GM23338 (cell line): ENCODE results near the gene RIC1. TPM values are rescaled to one million over a fixed set of nuclear protein-coding genes. Genes with fewer than 3 reads are reported as not detected.
A peak's percentile ranks its signal among the peaks of the same experiment; 100 is the strongest.

ENCODE experiments used
- ATAC-seq: fragments of 200-7000 bp; cut with Tn5 transposase; 3 replicates; pipeline ENCODE4 v1.9.1; 2020
- DNase-seq: peaks from one replicate; pipeline ENCODE4 v3.0.0-alpha.2; 2015; ENCODE audit warnings: low spot score
- H2AFZ ChIP-seq: fragments of 200-600 bp; sonication (generic); 2 replicates; pipeline ENCODE4 v1.8.0; 2016; ENCODE audit warnings: antibody characterized with exemption, mild to moderate bottlenecking, moderate library complexity
- H3F3A ChIP-seq: fragments of 200-600 bp; sonication (generic); replicated peaks from 2 replicates; pipeline ENCODE4 v1.8.0; 2017; ENCODE audit warnings: antibody characterized with exemption, mixed run types, low read depth
- H3K27ac ChIP-seq: fragments of 200-600 bp; sonication (generic); 2 replicates; pipeline ENCODE4 v1.6.1; 2016; ENCODE audit warnings: low read depth
- H3K27me3 ChIP-seq: fragments of 200-600 bp; sonication (generic); 2 replicates; pipeline ENCODE4 v1.8.0; 2016; ENCODE audit warnings: mild to moderate bottlenecking, mixed run types, moderate library complexity; ENCODE audit not compliant: insufficient read depth
- H3K36me3 ChIP-seq: fragments of 200-600 bp; sonication (generic); 2 replicates; pipeline ENCODE4 v1.8.0; 2016; ENCODE audit warnings: mild to moderate bottlenecking; ENCODE audit not compliant: insufficient read depth
- H3K4me1 ChIP-seq: fragments of 200-600 bp; sonication (generic); 2 replicates; pipeline ENCODE4 v1.8.0; 2016; ENCODE audit warnings: mild to moderate bottlenecking, moderate library complexity; ENCODE audit not compliant: insufficient read depth
- H3K4me2 ChIP-seq: fragments of 200-600 bp; sonication (generic); 2 replicates; pipeline ENCODE4 v1.7.1; 2017; ENCODE audit warnings: mixed run types
- H3K4me3 ChIP-seq: fragments of 200-600 bp; sonication (generic); 2 replicates; pipeline ENCODE4 v1.6.1; 2016; ENCODE audit warnings: mixed run types
- H3K79me2 ChIP-seq: fragments of 200-600 bp; sonication (generic); replicated peaks from 2 replicates; pipeline ENCODE4 v1.8.0; 2017; ENCODE audit warnings: mild to moderate bottlenecking; ENCODE audit not compliant: insufficient read depth
- H3K9me2 ChIP-seq: fragments of 200-600 bp; sonication (generic); 2 replicates; pipeline ENCODE4 v1.8.0; 2017; ENCODE audit not compliant: insufficient read depth
- H4K20me1 ChIP-seq: fragments of 200-600 bp; sonication (generic); replicated peaks from 2 replicates; pipeline ENCODE4 v1.8.0; 2017; ENCODE audit warnings: mild to moderate bottlenecking; ENCODE audit not compliant: insufficient read depth
- H3K27ac Mint-ChIP-seq: 2 replicates; pipeline ENCODE4 v1.8.0; 2020; ENCODE audit warnings: inconsistent platforms, mild to moderate bottlenecking, moderate library complexity, mixed read lengths
- H3K27me3 Mint-ChIP-seq: 3 replicates; pipeline ENCODE4 v1.8.0; 2022; ENCODE audit warnings: low read depth, mild to moderate bottlenecking, moderate library complexity, mixed read lengths, inconsistent platforms; ENCODE audit not compliant: insufficient read depth, poor library complexity
- H3K36me3 Mint-ChIP-seq: 3 replicates; pipeline ENCODE4 v1.8.0; 2021; ENCODE audit warnings: low read depth, mild to moderate bottlenecking, inconsistent platforms, moderate library complexity, mixed read lengths
- H3K4me1 Mint-ChIP-seq: 3 replicates; pipeline ENCODE4 v1.8.0; 2020; ENCODE audit warnings: mild to moderate bottlenecking, inconsistent platforms, mixed read lengths
- H3K4me3 Mint-ChIP-seq: 3 replicates; pipeline ENCODE4 v1.8.0; 2021; ENCODE audit warnings: moderate library complexity, mild to moderate bottlenecking, inconsistent platforms, mixed read lengths
- H3K9me3 Mint-ChIP-seq: 3 replicates; pipeline ENCODE4 v1.8.0; 2020; ENCODE audit warnings: moderate library complexity, mild to moderate bottlenecking, inconsistent platforms, mixed read lengths
- CREB1 ChIP-seq: fragments of 250-450 bp; sonication (Bioruptor Pico); IDR thresholded peaks from 2 replicates; pipeline ENCODE4 v1.5.0; 2020; ENCODE audit warnings: low read depth, mild to moderate bottlenecking, moderate library complexity
- ETS1 ChIP-seq: IDR thresholded peaks from 2 replicates; pipeline ENCODE4 v1.6.1; 2016; ENCODE audit warnings: antibody characterized with exemption
- POLR2AphosphoS5 ChIP-seq: IDR thresholded peaks from 2 replicates; pipeline ENCODE4 v1.6.1; 2016; ENCODE audit warnings: antibody characterized with exemption, low read depth
- long read RNA-seq: library from polyadenylated mRNA; unstranded; transcript quantifications from one replicate; pipeline ENCODE4 v2.0.0, GENCODE V29; 2020; ENCODE audit not compliant: unreplicated experiment
- polyA plus RNA-seq: library from polyadenylated mRNA; unstranded; fragments of >200 nt; fragmentation: Nextera tagmentation; extraction: Ambion mirVana; gene quantifications from 2 replicates; pipeline ENCODE4 v1.2.1, GENCODE V29; 2016
- total RNA-seq: library from RNA; depleted of rRNA; stranded (reverse); fragments of >200 nt; shearing (Covaris generic); gene quantifications from 2 replicates; pipeline ENCODE4 v1.2.3, GENCODE V29; 2014; rRNA removed
- TF ChIP-seq, protein P1 (sequence below): IDR thresholded peaks from one replicate; pipeline ENCODE4 v1.6.1; 2018; ENCODE audit warnings: antibody characterized with exemption; ENCODE audit not compliant: unreplicated experiment

The RIC1 gene, protein sequence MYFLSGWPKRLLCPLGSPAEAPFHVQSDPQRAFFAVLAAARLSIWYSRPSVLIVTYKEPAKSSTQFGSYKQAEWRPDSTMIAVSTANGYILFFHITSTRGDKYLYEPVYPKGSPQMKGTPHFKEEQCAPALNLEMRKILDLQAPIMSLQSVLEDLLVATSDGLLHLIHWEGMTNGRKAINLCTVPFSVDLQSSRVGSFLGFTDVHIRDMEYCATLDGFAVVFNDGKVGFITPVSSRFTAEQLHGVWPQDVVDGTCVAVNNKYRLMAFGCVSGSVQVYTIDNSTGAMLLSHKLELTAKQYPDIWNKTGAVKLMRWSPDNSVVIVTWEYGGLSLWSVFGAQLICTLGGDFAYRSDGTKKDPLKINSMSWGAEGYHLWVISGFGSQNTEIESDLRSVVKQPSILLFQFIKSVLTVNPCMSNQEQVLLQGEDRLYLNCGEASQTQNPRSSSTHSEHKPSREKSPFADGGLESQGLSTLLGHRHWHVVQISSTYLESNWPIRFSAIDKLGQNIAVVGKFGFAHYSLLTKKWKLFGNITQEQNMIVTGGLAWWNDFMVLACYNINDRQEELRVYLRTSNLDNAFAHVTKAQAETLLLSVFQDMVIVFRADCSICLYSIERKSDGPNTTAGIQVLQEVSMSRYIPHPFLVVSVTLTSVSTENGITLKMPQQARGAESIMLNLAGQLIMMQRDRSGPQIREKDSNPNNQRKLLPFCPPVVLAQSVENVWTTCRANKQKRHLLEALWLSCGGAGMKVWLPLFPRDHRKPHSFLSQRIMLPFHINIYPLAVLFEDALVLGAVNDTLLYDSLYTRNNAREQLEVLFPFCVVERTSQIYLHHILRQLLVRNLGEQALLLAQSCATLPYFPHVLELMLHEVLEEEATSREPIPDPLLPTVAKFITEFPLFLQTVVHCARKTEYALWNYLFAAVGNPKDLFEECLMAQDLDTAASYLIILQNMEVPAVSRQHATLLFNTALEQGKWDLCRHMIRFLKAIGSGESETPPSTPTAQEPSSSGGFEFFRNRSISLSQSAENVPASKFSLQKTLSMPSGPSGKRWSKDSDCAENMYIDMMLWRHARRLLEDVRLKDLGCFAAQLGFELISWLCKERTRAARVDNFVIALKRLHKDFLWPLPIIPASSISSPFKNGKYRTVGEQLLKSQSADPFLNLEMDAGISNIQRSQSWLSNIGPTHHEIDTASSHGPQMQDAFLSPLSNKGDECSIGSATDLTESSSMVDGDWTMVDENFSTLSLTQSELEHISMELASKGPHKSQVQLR (N-terminal part only)
- total RNA-seq, result 31.5 and 34.9 TPM in 2 replicates
- 5.7 and 7.8 TPM in 2 replicates for polyA plus RNA-seq
- long read RNA-seq, partial matches to known transcripts, result 2 of 6 reads
- long read RNA-seq, other reads (novel, unspliced or antisense), result 4 of 6 reads

- H3K4me2 ChIP-seq, result peak within 1 kb of the TSS; percentile 83
- peak within 1 kb of the TSS; percentile 79 for H3K4me3 ChIP-seq
- Mint-ChIP-seq H3K27me3 (peaks cover 14% of the 10 kb centered on the region), H3K4me3 (peak within 1 kb of the TSS; percentile 96), H3K4me1 (peaks cover 28% of the 10 kb centered on the region), H3K9me3 (no peaks in the 10 kb centered on the region), H3K36me3 (no peaks in the 10 kb centered on the region; the same call in 2 of the 3 replicates), H3K27ac (peak within 1 kb of the TSS; percentile 89)
- H3K27ac ChIP-seq, result peak within 1 kb of the TSS; percentile 85
- ATAC-seq (peak; percentile 90), DNase-seq (peak; percentile 89)
- H2AFZ ChIP-seq, result peak within 1 kb of the TSS; percentile 99
- peaks cover 17% of the 10 kb centered on the region for H3K4me1 ChIP-seq
- H3K9me2 ChIP-seq, result no peaks in the 10 kb centered on the region
- peaks cover 42% of the 10 kb centered on the region for H3K79me2 ChIP-seq
- no peaks in the 10 kb centered on the region for H3K27me3 ChIP-seq
- no peaks in the 10 kb centered on the region for H3K36me3 ChIP-seq
- TF ChIP-seq ETS1, result no peak
- TF ChIP-seq POLR2AphosphoS5, result peak; percentile 77
- TF ChIP-seq CREB1, result peak; percentile 76
- TF ChIP-seq, protein P1, sequence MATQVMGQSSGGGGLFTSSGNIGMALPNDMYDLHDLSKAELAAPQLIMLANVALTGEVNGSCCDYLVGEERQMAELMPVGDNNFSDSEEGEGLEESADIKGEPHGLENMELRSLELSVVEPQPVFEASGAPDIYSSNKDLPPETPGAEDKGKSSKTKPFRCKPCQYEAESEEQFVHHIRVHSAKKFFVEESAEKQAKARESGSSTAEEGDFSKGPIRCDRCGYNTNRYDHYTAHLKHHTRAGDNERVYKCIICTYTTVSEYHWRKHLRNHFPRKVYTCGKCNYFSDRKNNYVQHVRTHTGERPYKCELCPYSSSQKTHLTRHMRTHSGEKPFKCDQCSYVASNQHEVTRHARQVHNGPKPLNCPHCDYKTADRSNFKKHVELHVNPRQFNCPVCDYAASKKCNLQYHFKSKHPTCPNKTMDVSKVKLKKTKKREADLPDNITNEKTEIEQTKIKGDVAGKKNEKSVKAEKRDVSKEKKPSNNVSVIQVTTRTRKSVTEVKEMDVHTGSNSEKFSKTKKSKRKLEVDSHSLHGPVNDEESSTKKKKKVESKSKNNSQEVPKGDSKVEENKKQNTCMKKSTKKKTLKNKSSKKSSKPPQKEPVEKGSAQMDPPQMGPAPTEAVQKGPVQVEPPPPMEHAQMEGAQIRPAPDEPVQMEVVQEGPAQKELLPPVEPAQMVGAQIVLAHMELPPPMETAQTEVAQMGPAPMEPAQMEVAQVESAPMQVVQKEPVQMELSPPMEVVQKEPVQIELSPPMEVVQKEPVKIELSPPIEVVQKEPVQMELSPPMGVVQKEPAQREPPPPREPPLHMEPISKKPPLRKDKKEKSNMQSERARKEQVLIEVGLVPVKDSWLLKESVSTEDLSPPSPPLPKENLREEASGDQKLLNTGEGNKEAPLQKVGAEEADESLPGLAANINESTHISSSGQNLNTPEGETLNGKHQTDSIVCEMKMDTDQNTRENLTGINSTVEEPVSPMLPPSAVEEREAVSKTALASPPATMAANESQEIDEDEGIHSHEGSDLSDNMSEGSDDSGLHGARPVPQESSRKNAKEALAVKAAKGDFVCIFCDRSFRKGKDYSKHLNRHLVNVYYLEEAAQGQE, result no peak
- no peaks in the 10 kb centered on the region for H3F3A ChIP-seq
- H4K20me1 ChIP-seq, result no peaks in the 10 kb centered on the region
Observed at GRCh38 chr9:5628530-5629311, at the start of gene RIC1. Gene RIC1 (plus strand): TSS chr9:5629107. CDS start chr9:5629310, 203 bp downstream.
